Activated naive CD4-positive, alpha-beta T cell treated with anti-CD3 and anti-CD28 coated beads, Interleukin-2, amount 50 U/mL, for 16 hours (primary cell): ENCODE data around the gene ARMCX5.

Source experiments
- DNase-seq: peaks from one replicate; pipeline ENCODE4 v3.0.0-alpha.2; 2020

ARMCX5 gene

DNA sequence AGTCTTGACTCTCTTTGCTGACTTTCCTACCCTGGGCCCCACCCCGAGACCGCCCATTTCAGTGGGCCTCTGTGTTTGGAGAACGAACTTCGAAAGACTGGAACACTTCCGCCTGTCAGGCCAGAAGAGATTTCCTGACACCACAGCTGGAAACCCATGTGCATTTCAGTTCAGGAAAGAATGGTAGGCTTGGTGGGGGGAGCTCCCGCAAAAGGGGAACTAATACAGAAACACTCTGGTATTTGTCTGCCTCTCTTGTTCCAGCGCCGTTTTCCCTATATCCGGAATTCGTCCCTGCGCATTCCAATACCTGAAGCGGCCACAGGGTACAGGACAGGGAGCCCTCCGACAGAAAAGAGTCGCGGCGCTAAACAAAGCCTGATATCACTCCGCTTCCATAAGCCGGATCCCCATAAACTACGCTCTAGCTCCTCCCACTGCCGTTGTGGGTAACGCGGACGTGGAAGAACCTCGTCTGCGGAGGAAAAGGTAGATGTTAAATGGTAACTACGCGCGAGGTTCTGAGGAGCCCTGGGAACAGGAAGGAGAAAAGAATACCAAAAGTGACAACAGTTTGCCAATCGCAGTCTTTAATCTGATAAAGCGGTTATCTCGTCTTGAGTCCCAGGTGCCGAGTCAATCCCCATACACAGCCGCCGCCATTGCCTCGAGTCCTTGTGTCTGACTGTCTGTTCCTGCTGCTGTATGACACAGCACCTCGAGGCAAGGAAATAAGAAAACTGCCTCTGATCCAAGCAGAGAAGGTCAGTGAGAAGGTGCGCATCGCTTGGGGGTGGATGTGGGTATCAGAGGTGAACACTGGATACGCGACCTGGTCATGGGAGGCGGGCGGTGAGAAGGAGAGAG lies at the start of gene ARMCX5:
ARMCX5 (plus strand) TSS at position 432 of the 867 bp plus-strand sequence. CDS start 2,627 bp downstream, outside the sequence.
- peak; percentile 71 for DNase-seq

- DNase-seq = no peak
Observed at GRCh38 chrX:102558607-102559006, 40.7 kb upstream of the ARMCX5 start.

- DNase-seq = no peak
Observed at GRCh38 chrX:102560423-102561068, 38.8 kb upstream of the ARMCX5 start.

- no peak for DNase-seq
Observed at GRCh38 chrX:102580891-102581290, 18.4 kb upstream of the ARMCX5 start.

DNA sequence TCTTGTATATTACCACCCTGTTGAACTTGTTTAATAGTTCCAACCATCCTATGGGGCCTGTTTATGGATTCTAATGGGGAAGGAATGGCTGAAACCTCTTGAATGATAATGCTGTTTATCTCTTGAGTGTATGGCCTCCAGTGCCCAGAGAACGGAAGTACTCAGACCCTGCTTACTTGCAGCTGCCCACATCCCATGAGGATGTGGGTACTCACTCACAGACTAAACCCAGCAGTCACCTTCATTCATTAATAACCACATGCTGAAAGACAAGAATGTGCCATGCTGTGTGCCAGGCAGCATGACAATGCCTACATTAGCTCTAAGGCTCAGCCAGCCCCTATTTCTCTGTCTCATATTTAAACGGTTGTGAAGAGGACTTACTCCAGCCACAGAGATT lies 5.9 kb upstream of the ARMCX5 start:
- no peak for DNase-seq

GRCh38 chrX:102599951-102600579 lies 750 bp downstream of the ARMCX5 start:
- DNase-seq = no peak

- no peak for DNase-seq
Observed at GRCh38 chrX:102604327-102604726, 5.0 kb downstream of the ARMCX5 start.

DNA sequence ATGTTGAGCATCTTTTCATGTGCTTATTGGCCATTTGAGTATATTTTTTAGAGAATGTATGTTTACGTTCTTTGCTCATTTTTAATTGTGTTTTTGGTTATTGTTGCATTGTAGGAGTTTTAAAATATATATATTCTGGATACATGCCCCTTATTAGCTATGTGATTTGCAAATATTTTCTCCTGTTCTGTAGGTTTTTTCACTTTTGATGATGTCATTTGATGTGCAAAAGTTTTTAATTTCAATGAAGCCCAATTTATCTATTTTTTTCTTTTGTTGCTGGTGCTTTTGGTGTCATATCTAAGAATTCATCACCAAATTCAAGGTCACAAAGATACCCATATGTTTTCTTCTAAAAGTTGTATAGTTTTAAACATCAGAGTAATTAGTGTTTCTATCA lies 6.8 kb downstream of the ARMCX5 start:
- no peak for DNase-seq

GRCh38 chrX:102610905-102611304 lies 11.6 kb downstream of the ARMCX5 start:
- no peak for DNase-seq

- no peak for DNase-seq
Observed at GRCh38 chrX:102624105-102624504, 24.8 kb downstream of the ARMCX5 start.

DNA sequence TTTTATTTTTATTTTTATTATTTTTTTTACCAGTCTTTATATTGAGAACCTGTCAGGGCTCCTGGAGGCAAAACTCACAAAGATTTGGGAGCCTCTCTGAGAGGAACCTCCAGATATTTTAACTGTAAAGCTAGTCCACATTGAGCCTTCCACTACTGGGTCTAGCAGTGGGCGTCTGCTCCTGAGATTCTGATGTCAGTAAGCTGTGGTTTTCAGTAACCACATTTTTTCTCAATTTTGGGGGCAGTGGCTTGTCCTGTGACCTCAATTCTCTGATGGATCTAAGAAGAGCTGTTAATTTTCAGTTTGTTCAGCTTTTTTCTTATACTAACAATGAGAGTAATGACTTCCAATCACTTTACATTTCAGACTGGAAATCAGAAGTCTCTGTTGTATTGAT lies 28.3 kb downstream of the ARMCX5 start:
- DNase-seq = no peak

DNA sequence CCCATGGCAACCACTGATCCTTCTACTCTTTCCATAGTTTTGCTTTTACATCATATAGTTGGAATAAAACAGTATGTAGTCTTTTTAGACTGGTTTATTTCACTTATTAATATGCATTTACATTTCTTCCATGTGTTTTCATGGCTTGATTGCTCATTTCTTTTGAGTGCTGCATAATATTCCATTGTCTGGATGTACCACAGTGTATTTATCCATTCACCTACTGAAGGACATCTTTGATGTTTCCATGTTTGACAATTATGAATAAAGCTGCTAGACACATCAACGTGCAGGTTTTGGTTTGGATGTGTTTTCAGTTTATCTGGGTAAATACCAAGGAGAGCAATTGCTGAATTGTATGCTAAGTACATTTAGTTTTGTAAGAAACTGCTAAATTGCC lies 38.2 kb downstream of the ARMCX5 start:
- no peak for DNase-seq

DNA sequence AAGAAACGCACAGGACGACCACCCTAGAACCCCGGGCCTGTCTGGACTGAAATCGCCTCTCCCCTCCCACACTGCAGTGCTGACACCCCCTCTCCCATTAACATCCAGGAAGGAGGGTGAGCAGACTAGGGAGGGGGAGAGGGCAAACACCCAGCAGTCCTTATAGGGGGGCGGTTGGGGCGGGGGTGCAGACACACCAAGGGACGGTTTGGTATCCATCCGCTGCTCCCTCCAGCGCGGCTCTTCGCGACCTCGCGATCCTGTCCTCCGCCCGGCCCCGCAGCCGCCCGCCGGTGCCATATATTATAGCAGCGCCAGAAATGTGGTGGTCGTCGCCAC lies 51.6 kb downstream of the ARMCX5 start:
- no peak for DNase-seq

- peak; percentile 68 for DNase-seq
Observed at GRCh38 chrX:102651242-102652011, 52.1 kb downstream of the ARMCX5 start, which contains the start of gene GPRASP1. TSS of gene GPRASP1 (plus strand) at chrX:102651483. CDS start at chrX:102653914, 2,431 bp downstream.

- peak; percentile 56 for DNase-seq
Observed at GRCh38 chrX:102652031-102652688, 52.8 kb downstream of the ARMCX5 start.
